Endothelial cell (in vitro differentiated cells): Measurements from ENCODE around the gene GET3. TPM values are rescaled to one million over a fixed set of nuclear protein-coding genes. Genes with fewer than 3 reads are reported as not detected.
"Not testable (repeated sequence)": the region's sequence is repeated elsewhere in the genome, so short reads cannot be mapped to it uniquely, and the experiment has no call there.

ENCODE experiments used
- DNase-seq: peaks from one replicate; pipeline ENCODE4 v3.0.0; 2021; ENCODE audit warnings: low spot score
- H3K27ac Mint-ChIP-seq: one replicate; pipeline ENCODE4 v1.8.0; 2021; ENCODE audit warnings: mixed read lengths, inconsistent platforms; ENCODE audit not compliant: unreplicated experiment
- H3K27me3 Mint-ChIP-seq: one replicate; pipeline ENCODE4 v1.8.0; 2021; ENCODE audit warnings: mild to moderate bottlenecking, moderate library complexity, mixed read lengths, inconsistent platforms; ENCODE audit not compliant: unreplicated experiment
- H3K36me3 Mint-ChIP-seq: one replicate; pipeline ENCODE4 v1.8.0; 2021; ENCODE audit warnings: mild to moderate bottlenecking, low read depth, mixed read lengths, inconsistent platforms; ENCODE audit not compliant: unreplicated experiment
- H3K4me1 Mint-ChIP-seq: one replicate; pipeline ENCODE4 v1.8.0; 2021; ENCODE audit warnings: mild to moderate bottlenecking, mixed read lengths, inconsistent platforms; ENCODE audit not compliant: unreplicated experiment
- H3K4me3 Mint-ChIP-seq: one replicate; pipeline ENCODE4 v1.8.0; 2021; ENCODE audit warnings: mild to moderate bottlenecking, mixed read lengths, inconsistent platforms; ENCODE audit not compliant: unreplicated experiment
- H3K9me3 Mint-ChIP-seq: one replicate; pipeline ENCODE4 v1.8.0; 2021; ENCODE audit warnings: mixed read lengths, inconsistent platforms; ENCODE audit not compliant: unreplicated experiment
- CTCF ChIP-seq: fragments of 200-600 bp; sonication (generic); IDR thresholded peaks from one replicate; pipeline ENCODE4 v1.5.0; 2021; ENCODE audit warnings: antibody characterized with exemption; ENCODE audit not compliant: unreplicated experiment
- total RNA-seq: library from RNA; stranded (reverse); fragmentation: NEBNext Ultra II Directional; extraction: Animal tissue kit (Norgen Biotek cat#: 25700); gene quantifications from one replicate; pipeline ENCODE4 v1.2.1, GENCODE V29; 2021; ENCODE audit not compliant: unreplicated experiment

GET3 gene
- total RNA-seq, 1 donor from 2014 or later, result 77.9 TPM

GRCh38 chr19:12722566-12723380, 14.5 kb upstream of the GET3 start:
- TF ChIP-seq CTCF, result no peak

GRCh38 chr19:12723381-12723640, 14.0 kb upstream of the GET3 start:
- Mint-ChIP-seq H3K4me1 (peaks cover 27% of the 10 kb centered on the region), H3K4me3 (peak overlapping the region; percentile 93), H3K27ac (peak overlapping the region; percentile 95), H3K27me3 (peaks cover 15% of the 10 kb centered on the region), H3K36me3 (peaks cover 14% of the 10 kb centered on the region), H3K9me3 (no peaks in the 10 kb centered on the region)
- TF ChIP-seq CTCF, result no peak
- no peak for DNase-seq

More at GRCh38 chr19:12722566-12723380, 14.5 kb upstream of the GET3 start:
- H3K27ac Mint-ChIP-seq, result peak overlapping the region; percentile 95
- peaks cover 15% of the 10 kb centered on the region for H3K27me3 Mint-ChIP-seq
- peak; percentile 91 for DNase-seq
- H3K36me3 Mint-ChIP-seq, result peaks cover 11% of the 10 kb centered on the region
- no peaks in the 10 kb centered on the region for H3K9me3 Mint-ChIP-seq
- peaks cover 27% of the 10 kb centered on the region for H3K4me1 Mint-ChIP-seq
- peak overlapping the region; percentile 93 for H3K4me3 Mint-ChIP-seq

GRCh38 chr19:12723641-12724426, 13.5 kb upstream of the GET3 start, which contains the start of gene TNPO2:
TNPO2 (minus strand) TSS chr19:12723932; CDS start chr19:12720977, 2,955 bp downstream.
- no peak for TF ChIP-seq CTCF
- peaks cover 10% of the 10 kb centered on the region for H3K36me3 Mint-ChIP-seq
- peak within 1 kb of the TSS; percentile 93 for H3K4me3 Mint-ChIP-seq
- H3K4me1 Mint-ChIP-seq, result peaks cover 27% of the 10 kb centered on the region
- H3K27ac Mint-ChIP-seq, result peak within 1 kb of the TSS; percentile 95
- H3K27me3 Mint-ChIP-seq, result peaks cover 14% of the 10 kb centered on the region
- H3K9me3 Mint-ChIP-seq, result no peaks in the 10 kb centered on the region
- DNase-seq, result peak; percentile 69

- not testable (repeated sequence) for DNase-seq, H3K9me3 Mint-ChIP-seq, H3K4me3 Mint-ChIP-seq, H3K27ac Mint-ChIP-seq
- Mint-ChIP-seq H3K36me3 (peaks cover 16% of the 10 kb centered on the region), H3K27me3 (peaks cover 12% of the 10 kb centered on the region), H3K4me1 (peaks cover 25% of the 10 kb centered on the region)
Measured at GRCh38 chr19:12725612-12726011, 11.7 kb upstream of the GET3 start.

- H3K9me3 Mint-ChIP-seq, result no peaks in the 10 kb centered on the region
- no peak overlapping the region for H3K27ac Mint-ChIP-seq
- peaks cover 19% of the 10 kb centered on the region for H3K36me3 Mint-ChIP-seq
- DNase-seq, result no peak
- no peak overlapping the region for H3K4me3 Mint-ChIP-seq
- peaks cover 16% of the 10 kb centered on the region for H3K27me3 Mint-ChIP-seq
- no peak for TF ChIP-seq CTCF
- peaks cover 16% of the 10 kb centered on the region for H3K4me1 Mint-ChIP-seq
Measured at GRCh38 chr19:12726988-12727316, 10.3 kb upstream of the GET3 start.
